Right atrium auricular region (tissue), 2 donors: Measurements from ENCODE around the gene RTN4R. TPM values are rescaled to one million over a fixed set of nuclear protein-coding genes. Genes with fewer than 3 reads are reported as not detected.

Source experiments
- DNase-seq: peaks from one replicate; pipeline ENCODE4 v3.0.0-alpha.2; 2019; ENCODE audit warnings: low spot score
- H3K27ac ChIP-seq, 2 donors: fragments of 200-600 bp; sonication (generic); 1 replicate in 1 of 2; 2 replicates in 1 of 2; pipeline ENCODE4 v1.5.1; 2016 to 2019
- H3K27me3 ChIP-seq, 2 donors: fragments of 200-600 bp; sonication (generic); one replicate each; pipeline versions ENCODE4 v1.5.1 to v1.6.0; 2017 to 2019
- H3K36me3 ChIP-seq: fragments of 200-600 bp; sonication (generic); one replicate; pipeline ENCODE4 v1.5.1; 2016
- H3K4me1 ChIP-seq, 2 donors: fragments of 200-600 bp; sonication (generic); one replicate each; pipeline versions ENCODE4 v1.5.1 to v1.6.0; 2017 to 2019
- H3K4me3 ChIP-seq, 2 donors: fragments of 200-600 bp; sonication (generic); 1 replicate in 1 of 2; 2 replicates in 1 of 2; pipeline ENCODE4 v1.5.1; 2017 to 2019; ENCODE audit warnings: mild to moderate bottlenecking in 1 of 2, moderate library complexity in 1 of 2
- H3K9me3 ChIP-seq, 2 donors: fragments of 200-600 bp; sonication (generic); one replicate each; pipeline ENCODE4 v1.5.1; 2019
- CTCF ChIP-seq, 2 donors: fragments of 200-600 bp; sonication (generic); IDR thresholded peaks; one replicate each; pipeline ENCODE4 v1.5.1; 2019; ENCODE audit warnings: antibody characterized with exemption in 2 of 2
- total RNA-seq, 2 donors: library from RNA; depleted of rRNA; stranded (reverse); fragments of >200 nt; gene quantifications; one replicate each; pipeline ENCODE4 v1.1.0, GENCODE V29; 2016

RTN4R gene
- total RNA-seq, 2 donors from 2014 or later: 1.0 to 2.0 TPM

- Histone ChIP-seq H3K9me3 (no peaks in the 10 kb centered on the region), H3K4me1 (peaks cover 0 to 19% of the 10 kb centered on the region in 2 donors), H3K27ac (no peak overlapping the region), H3K36me3 (no peaks in the 10 kb centered on the region), H3K27me3 (no peaks in the 10 kb centered on the region), H3K4me3 (peak overlapping the region; percentile 54 to 60)
- no peak for TF ChIP-seq CTCF (IDR thresholded peaks at IDR 0.05)
- no peak for DNase-seq
Measured at GRCh38 chr22:20299746-20300136, 31.6 kb upstream of the RTN4R start.

GRCh38 chr22:20298803-20299745 lies 31.0 kb upstream of the RTN4R start:
- H3K9me3 ChIP-seq: no peaks in the 10 kb centered on the region
- H3K36me3 ChIP-seq: no peaks in the 10 kb centered on the region
- peaks cover 0 to 19% of the 10 kb centered on the region in 2 donors for H3K4me1 ChIP-seq
- H3K27me3 ChIP-seq: no peaks in the 10 kb centered on the region
- no peak overlapping the region for H3K27ac ChIP-seq
- TF ChIP-seq CTCF (IDR thresholded peaks at IDR 0.05): no peak
- DNase-seq: peak; percentile 65
- H3K4me3 ChIP-seq: peak overlapping the region; percentile 54 to 60

- TF ChIP-seq CTCF (IDR thresholded peaks at IDR 0.05): no peak
- H3K4me1 ChIP-seq: peaks cover 0 to 19% of the 10 kb centered on the region in 2 donors
- H3K4me3 ChIP-seq: peak overlapping the region in 1 of 2 donors; percentile 60
- H3K27ac ChIP-seq: no peak overlapping the region
- no peaks in the 10 kb centered on the region for H3K36me3 ChIP-seq
- DNase-seq: no peak
- H3K27me3 ChIP-seq: no peaks in the 10 kb centered on the region
- no peaks in the 10 kb centered on the region for H3K9me3 ChIP-seq
Measured at GRCh38 chr22:20298110-20298802, 30.1 kb upstream of the RTN4R start.

GRCh38 chr22:20297414-20298109 lies 29.4 kb upstream of the RTN4R start:
- no peaks in the 10 kb centered on the region for H3K36me3 ChIP-seq
- no peak overlapping the region for H3K27ac ChIP-seq
- H3K4me3 ChIP-seq: no peak overlapping the region
- H3K9me3 ChIP-seq: no peaks in the 10 kb centered on the region
- no peak for TF ChIP-seq CTCF (IDR thresholded peaks at IDR 0.05)
- no peak for DNase-seq
- no peaks in the 10 kb centered on the region for H3K27me3 ChIP-seq
- H3K4me1 ChIP-seq: peaks cover 0 to 19% of the 10 kb centered on the region in 2 donors

GRCh38 chr22:20296598-20296997 lies 28.5 kb upstream of the RTN4R start:
- Histone ChIP-seq H3K9me3 (no peaks in the 10 kb centered on the region), H3K36me3 (no peaks in the 10 kb centered on the region), H3K27me3 (no peaks in the 10 kb centered on the region), H3K4me1 (peaks cover 0 to 19% of the 10 kb centered on the region in 2 donors), H3K27ac (no peak overlapping the region), H3K4me3 (no peak overlapping the region)
- no peak for DNase-seq
- TF ChIP-seq CTCF (IDR thresholded peaks at IDR 0.05): no peak
